ENCODE results near the gene SMG6.
"Not testable (repeated sequence)": the region's sequence is repeated elsewhere in the genome, so short reads cannot be mapped to it uniquely, and the experiment has no call there.

SMG6 gene

GRCh38 chr17:2202996-2203575 is 100.5 kb downstream of the SMG6 start:
- no peak for DNase-seq (ENCODE audit: low read depth, low spot score)

DNA sequence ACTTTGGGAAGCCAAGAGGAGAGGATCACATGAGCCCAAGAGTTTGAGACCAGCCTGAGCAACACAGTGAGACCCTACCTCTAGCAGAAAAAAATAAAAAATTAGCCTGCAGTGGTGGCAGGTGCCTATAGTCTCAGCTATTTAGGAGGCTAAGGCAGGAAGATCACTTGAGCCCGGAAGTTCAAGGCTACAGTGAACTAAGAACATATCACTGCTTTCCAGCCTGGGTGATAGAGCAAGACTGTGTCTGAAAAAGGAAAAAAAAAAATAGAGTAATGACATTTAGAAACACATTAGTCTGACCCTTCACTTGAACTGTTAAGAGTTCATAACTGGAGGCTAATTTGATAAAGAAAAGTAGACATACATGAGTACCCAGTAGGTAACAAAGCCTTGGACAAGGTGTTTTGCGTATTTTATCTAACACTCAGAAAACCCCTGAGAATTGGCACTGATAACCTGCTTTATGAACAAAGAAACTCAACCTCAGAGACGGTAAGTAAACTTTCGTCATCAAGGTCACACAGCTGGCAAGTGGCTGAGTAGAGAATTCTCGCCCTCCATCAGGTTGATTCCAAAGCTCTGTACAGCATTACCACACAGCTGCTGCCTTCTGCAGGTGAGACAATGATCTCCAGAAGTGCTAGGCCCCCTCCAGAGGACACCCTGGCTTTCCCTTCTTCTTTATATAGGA is 101.1 kb downstream of the SMG6 start:
- DNase-seq (ENCODE audit: low read depth, low spot score) = no peak

GRCh38 chr17:2199386-2199785 is 104.2 kb downstream of the SMG6 start:
- not testable (repeated sequence) for DNase-seq (ENCODE audit: low read depth, low spot score)

GRCh38 chr17:2198927-2199326 is 104.7 kb downstream of the SMG6 start:
- no peak for DNase-seq (ENCODE audit: low read depth, low spot score)

GRCh38 chr17:2197271-2197670 is 106.3 kb downstream of the SMG6 start:
- no peak for DNase-seq (ENCODE audit: low read depth, low spot score)

DNA sequence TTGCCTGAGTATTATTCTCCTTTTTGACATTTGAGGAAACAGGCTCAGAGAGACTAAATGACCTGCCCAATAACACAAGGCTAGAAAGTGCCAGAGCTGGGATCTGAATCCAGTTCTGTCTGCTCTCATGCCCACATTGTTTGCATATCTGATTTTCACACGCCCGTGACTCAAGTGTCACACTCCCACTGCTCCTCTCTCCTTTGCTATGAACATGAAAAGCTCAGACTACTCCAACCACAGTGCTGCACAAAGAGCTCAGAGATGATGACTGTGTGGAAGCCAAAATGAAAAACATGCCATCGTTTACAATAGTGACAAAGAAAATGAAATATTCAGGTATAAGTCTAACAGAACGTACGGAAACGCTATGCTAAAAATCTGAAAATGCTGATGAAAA is 107.9 kb downstream of the SMG6 start:
- no peak for DNase-seq (ENCODE audit: low read depth, low spot score)

DNA sequence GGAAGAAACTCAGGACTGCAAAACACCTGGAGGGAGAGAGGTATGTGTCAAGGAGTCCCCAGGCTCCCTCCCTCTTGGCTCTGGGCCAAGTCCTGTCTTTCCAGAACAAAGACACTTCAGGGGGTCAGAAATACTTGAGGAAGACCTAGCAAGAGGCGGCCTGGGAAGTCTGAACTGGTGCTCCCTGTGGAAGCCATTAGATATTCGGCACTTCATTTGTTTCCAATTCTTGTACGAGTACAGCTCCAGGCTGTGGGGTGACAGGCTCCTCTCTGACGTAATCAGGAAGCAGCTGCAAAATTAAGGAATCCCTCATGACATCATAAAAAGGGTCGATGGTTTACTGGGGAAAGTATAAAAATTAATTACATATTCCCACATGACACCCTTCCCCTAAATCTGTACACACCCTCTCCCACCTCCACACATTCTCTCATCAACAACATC is 108.7 kb downstream of the SMG6 start:
- peak; percentile 90 for DNase-seq (ENCODE audit: low read depth, low spot score)

DNA sequence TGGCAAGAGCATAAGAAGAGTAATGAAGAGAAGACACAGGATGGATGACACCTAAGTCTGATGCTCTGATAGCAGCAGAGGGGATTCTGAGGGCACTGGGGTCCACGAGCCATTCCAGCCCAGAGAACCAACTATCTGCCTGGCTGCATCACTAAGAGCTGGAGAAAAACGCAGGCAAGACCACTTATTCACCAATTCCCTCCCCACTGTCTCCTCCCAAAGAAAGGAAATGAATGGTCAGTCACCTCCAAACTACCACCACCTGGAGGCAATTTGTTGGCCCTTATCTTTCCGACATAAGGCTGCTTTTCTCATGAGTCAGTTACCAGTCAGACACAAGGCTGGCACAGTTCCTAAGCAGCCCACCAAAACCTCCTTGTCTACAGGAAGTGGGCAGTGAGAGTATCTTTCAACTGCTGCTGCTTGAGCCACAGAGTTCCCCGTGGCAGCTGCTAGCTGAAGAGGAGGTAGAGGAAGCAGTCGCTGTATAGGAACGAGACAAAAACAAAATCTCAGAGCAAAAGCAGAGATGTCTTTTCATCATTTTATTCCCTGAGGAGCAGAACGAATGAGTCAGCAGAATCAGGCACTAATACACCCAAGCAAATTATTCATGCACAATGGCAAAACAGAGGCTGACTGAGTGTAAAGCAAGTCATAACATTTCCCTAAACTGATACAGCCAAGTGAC is 111.1 kb downstream of the SMG6 start:
- DNase-seq (ENCODE audit: low read depth, low spot score) = no peak

- no peak for DNase-seq (ENCODE audit: low read depth, low spot score)
These were observed 111.8 kb downstream of the SMG6 start for GRCh38 chr17:2191785-2192184.

GRCh38 chr17:2191227-2191626 is 112.4 kb downstream of the SMG6 start:
- no peak for DNase-seq (ENCODE audit: low read depth, low spot score)

- DNase-seq (ENCODE audit: low read depth, low spot score) = no peak
These were observed 113.6 kb downstream of the SMG6 start for GRCh38 chr17:2190014-2190413.

DNA sequence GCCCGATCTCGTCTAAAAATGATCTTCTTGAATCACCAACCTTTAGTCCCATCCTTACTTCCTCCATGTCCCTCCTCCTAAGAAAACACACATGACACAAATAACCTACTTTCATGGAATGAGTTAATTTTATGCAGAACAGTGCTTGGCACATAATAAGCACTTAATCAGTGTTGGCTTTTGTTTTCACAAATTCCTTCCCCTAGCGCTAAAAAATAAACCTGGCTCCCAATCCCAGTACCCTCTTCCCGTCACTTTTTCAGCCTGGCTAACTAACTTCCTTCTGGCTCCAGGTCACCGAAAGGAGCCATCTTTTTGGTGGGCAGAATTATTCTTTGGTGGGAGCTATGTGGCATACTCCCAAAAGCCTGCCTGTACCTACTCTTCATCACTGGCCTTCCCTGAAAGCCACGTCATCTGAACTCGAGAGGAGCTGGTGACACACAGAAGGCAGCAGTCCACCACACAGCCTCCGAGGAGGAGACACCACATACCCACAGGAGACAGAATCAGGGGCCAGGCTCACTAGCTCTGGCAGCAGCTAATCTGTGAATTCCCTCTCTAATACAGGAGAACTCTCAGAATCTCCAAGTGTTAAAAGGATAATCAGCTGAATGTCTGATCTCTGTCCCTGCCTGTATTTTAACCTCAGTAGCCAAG is 114.5 kb downstream of the SMG6 start:
- no peak for DNase-seq (ENCODE audit: low read depth, low spot score)

- no peak for DNase-seq (ENCODE audit: low read depth, low spot score)
These were observed 115.8 kb downstream of the SMG6 start for GRCh38 chr17:2187758-2188157.

DNA sequence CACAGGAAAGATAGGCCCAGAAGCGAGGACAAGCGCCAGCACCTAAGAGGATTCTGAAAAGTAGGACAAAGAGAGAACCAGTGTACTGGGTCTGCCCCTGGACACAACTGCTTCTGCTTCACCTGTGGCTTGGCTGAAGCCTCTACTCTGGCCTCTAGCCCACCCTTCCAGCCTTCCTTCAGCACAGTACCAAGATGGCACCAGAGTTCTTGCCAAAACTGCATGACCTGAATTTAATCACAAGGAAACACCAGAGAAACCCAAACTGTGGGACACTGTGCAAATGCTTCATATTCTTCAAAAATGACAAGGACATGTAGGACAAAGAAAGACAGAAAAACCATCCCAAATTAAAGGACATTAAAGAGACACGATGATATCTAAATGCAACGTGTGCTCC is 116.6 kb downstream of the SMG6 start:
- no peak for DNase-seq (ENCODE audit: low read depth, low spot score)

DNA sequence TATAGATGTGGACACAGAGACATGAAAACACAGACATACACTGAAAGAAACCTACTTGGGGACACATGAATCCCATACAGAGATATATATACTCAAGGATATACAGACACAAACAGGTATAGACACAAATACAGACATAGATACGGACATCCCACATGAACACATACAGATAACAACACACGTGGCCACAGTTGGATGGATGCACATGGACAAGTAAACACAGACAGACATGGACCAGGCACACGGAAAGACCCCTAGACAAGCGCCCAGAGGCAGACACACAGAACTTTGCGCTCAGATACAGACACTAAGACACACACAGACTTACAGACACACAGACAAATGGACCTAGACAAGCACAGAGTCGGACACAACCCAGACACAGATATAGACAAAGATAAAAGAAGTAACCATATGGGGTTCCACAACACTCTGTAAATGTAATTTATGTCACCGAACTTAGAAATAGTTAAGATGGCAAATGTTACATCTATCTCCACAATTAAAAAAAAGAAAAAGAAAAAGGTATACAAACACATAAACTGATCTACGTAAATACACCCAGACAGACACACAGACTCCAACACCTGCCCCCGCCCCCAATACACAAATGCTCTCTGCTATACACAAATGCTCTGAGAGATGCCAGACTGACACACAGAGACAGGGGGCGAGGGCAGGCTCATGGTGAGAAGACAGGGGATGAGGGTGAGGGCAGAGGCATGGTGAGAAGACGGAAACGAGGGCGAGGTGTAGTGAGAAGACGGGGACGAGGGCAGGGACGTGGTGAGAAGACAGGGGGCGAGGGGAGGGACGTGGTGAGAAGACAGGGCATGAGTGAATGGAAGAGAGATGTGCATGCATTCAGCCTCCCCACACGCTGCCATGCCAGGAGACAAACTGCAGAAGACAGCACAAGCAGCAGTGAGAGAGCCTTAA is 118.3 kb downstream of the SMG6 start:
- DNase-seq (ENCODE audit: low read depth, low spot score) = no peak

DNA sequence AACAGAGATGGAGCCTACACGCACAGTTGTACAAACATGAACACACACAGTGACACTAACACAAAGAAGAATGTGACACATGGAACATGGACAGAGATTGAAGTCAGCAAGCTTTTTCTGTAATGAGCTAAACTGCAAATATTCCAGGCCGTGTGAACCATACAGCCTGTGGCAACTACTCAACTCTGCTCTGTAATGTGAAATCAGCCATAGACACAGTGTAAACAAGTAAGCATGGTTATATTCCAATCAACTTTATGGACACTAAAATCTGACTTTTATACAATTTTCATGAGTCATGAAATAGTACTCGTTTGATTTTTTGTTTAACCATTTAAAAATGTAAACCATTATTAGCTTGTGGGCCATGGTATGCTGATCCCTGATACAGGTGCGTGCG is 120.2 kb downstream of the SMG6 start:
- no peak for DNase-seq (ENCODE audit: low read depth, low spot score)

DNA sequence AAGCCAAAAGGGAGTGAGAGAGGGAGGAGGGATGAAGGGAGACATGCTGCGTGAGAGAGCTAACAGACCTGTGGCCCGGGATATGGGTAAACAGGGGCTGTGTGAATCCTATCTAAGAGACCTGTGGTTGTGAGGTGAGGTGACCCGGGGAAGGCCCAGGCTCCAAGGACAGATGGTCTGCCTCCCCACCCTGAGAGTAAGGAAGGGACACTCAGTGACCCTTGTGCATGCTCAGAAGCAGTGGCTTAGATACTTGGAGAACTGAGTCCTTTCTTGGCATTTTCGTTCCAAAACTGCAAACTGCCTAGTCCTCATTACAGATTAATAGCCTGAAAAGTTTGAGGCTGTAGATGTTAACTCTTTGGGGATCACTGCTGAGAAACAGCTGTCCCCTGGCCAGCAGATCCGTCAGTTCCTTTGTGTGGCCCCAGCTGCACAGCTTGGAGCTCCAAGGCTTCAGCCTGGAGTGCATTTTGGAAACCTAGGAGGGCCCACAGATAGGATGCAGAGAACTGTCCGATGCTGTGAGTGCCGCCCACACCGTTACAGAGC is 121.6 kb downstream of the SMG6 start:
- no peak for DNase-seq (ENCODE audit: low read depth, low spot score)

GRCh38 chr17:2181206-2181896 is 122.2 kb downstream of the SMG6 start:
- peak; percentile 46 for DNase-seq (ENCODE audit: low read depth, low spot score)

GRCh38 chr17:2180768-2181167 is 122.8 kb downstream of the SMG6 start:
- DNase-seq (ENCODE audit: low read depth, low spot score) = no peak

GRCh38 chr17:2179615-2180295 is 123.8 kb downstream of the SMG6 start:
- no peak for DNase-seq (ENCODE audit: low read depth, low spot score)
